Superior temporal gyrus (tissue), 1 donor: ENCODE results near the gene METTL22.

ENCODE experiments used
- DNase-seq: peaks from one replicate; pipeline ENCODE4 v3.0.0-alpha.2; 2016; ENCODE audit errors: extremely low spot score

The METTL22 gene

GRCh38 chr16:8665529-8665928 is 44.0 kb downstream of the METTL22 start:
- DNase-seq: no peak

GRCh38 chr16:8667492-8667891 is 46.0 kb downstream of the METTL22 start:
- no peak for DNase-seq

GRCh38 chr16:8668113-8668512 is 46.6 kb downstream of the METTL22 start:
- no peak for DNase-seq

GRCh38 chr16:8669481-8669880 is 48.0 kb downstream of the METTL22 start:
- DNase-seq: no peak

GRCh38 chr16:8670014-8670560 is 48.6 kb downstream of the METTL22 start:
- no peak for DNase-seq

- DNase-seq: no peak
Observed at GRCh38 chr16:8673611-8674412, 52.3 kb downstream of the METTL22 start.

- peak; percentile 92 for DNase-seq
Observed at GRCh38 chr16:8674413-8675022, 53.0 kb downstream of the METTL22 start, which contains the start of gene ABAT. TSS of gene ABAT (plus strand) at chr16:8674617. CDS start at chr16:8735740, 61,123 bp downstream.

GRCh38 chr16:8675183-8676159 is 54.0 kb downstream of the METTL22 start:
- DNase-seq: no peak

- DNase-seq: no peak
Observed at GRCh38 chr16:8676160-8676547, 54.7 kb downstream of the METTL22 start.

GRCh38 chr16:8676737-8677375 is 55.4 kb downstream of the METTL22 start:
- no peak for DNase-seq

- no peak for DNase-seq
Observed at GRCh38 chr16:8677481-8677880, 56.0 kb downstream of the METTL22 start.

- DNase-seq: no peak
Observed at GRCh38 chr16:8678068-8678927, 56.8 kb downstream of the METTL22 start.

GRCh38 chr16:8679151-8679550 is 57.7 kb downstream of the METTL22 start:
- DNase-seq: no peak

GRCh38 chr16:8682551-8683259 is 61.2 kb downstream of the METTL22 start:
- DNase-seq: no peak

GRCh38 chr16:8683640-8684039 is 62.1 kb downstream of the METTL22 start:
- DNase-seq: no peak

- no peak for DNase-seq
Observed at GRCh38 chr16:8685617-8686016, 64.1 kb downstream of the METTL22 start.

GRCh38 chr16:8686031-8686621 is 64.6 kb downstream of the METTL22 start:
- peak; percentile 65 for DNase-seq

GRCh38 chr16:8686879-8687278 is 65.4 kb downstream of the METTL22 start:
- no peak for DNase-seq

GRCh38 chr16:8689686-8690085 is 68.2 kb downstream of the METTL22 start:
- no peak for DNase-seq
